HepG2 (cell line): ENCODE results near the gene CXCR5. TPM values are rescaled to one million over a fixed set of nuclear protein-coding genes. Genes with fewer than 3 reads are reported as not detected.
A peak's percentile ranks its signal among the peaks of the same experiment; 100 is the strongest.

ENCODE experiments used
- ATAC-seq: fragments of 200-7000 bp; cut with Tn5 transposase; 3 replicates; pipeline ENCODE4 v1.9.1; 2020; ENCODE audit warnings: mild to moderate bottlenecking, moderate library complexity
- BruUV-seq: library from RNA; stranded (reverse); fragments of 400-500 nt; replicated peaks from 2 replicates; lab custom pipeline; 2021; lab: Mats Ljungman, UMichigan
- CTCF ChIA-PET: fragments of 300-600 bp; formaldehyde crosslinking; extraction: SDS; loops from one replicate; lab custom pipeline; 2021; ENCODE audit warnings: low total read pairs, inconsistent platforms, low intra/inter-chr PET ratio; lab: Yijun Ruan, JAX
- POLR2A ChIA-PET: fragments of 350-600 bp; sonication (Branson Sonifier 250); formaldehyde crosslinking; loops from one replicate; lab custom pipeline; 2020; ENCODE audit warnings: antibody characterized with exemption, inconsistent platforms; lab: Yijun Ruan, JAX
- DNase-seq: peaks from one replicate; pipeline ENCODE4 v3.0.0-alpha.2; 2015; ENCODE audit warnings: low spot score
- FAIRE-seq: peaks from 3 replicates; lab custom pipeline; 2011; peaks lifted over from hg19 to GRCh38; lab: Jason Lieb, UNC
- H2AFZ ChIP-seq: one replicate; pipeline ENCODE4 v1.6.1; 2011; ENCODE audit warnings: low read length, inconsistent platforms
- H3K27ac ChIP-seq: fragments of 300-600 bp; 3 replicates; pipeline ENCODE4 v1.8.0; 2011; ENCODE audit warnings: mixed run types, mild to moderate bottlenecking, mixed read lengths, low read length, inconsistent platforms; ENCODE audit not compliant: insufficient read depth; ENCODE audit errors: extremely low read length
- H3K27me3 ChIP-seq, 2 experiments: fragments of 200-600 bp in 1 of 2; 2 replicates in 1 of 2; 3 replicates in 1 of 2; pipeline versions ENCODE4 v1.6.0 to v1.8.0; 2011; ENCODE audit warnings: low read length in 2 of 2, mild to moderate bottlenecking in 2 of 2, moderate library complexity in 2 of 2, inconsistent platforms in 1 of 2; ENCODE audit not compliant: insufficient read depth in 2 of 2, control insufficient read depth in 1 of 2
- H3K36me3 ChIP-seq, 2 experiments: fragments of 200-600 bp in 1 of 2; replicated peaks in 1 of 2; 2 replicates in 1 of 2; 3 replicates in 1 of 2; pipeline versions ENCODE4 v1.5.1 to v1.8.0; 2011; ENCODE audit warnings: low read length in 2 of 2, inconsistent platforms in 1 of 2; ENCODE audit not compliant: insufficient read depth in 2 of 2, control insufficient read depth in 1 of 2
- H3K4me1 ChIP-seq: 2 replicates; pipeline ENCODE4 v1.5.1; 2012; ENCODE audit warnings: low read length, inconsistent platforms; ENCODE audit not compliant: insufficient read depth
- H3K4me2 ChIP-seq: 2 replicates; pipeline ENCODE4 v1.6.0; 2011; ENCODE audit warnings: low read depth, low read length, inconsistent platforms
- H3K4me3 ChIP-seq, 3 experiments: fragments of 200-600 bp in 1 of 3; sonication (generic), shearing (Covaris generic) in 1 of 3; replicated peaks in 1 of 3; 2 replicates each; pipeline ENCODE4 v1.5.1; 2011 to 2016; ENCODE audit warnings: low read length in 3 of 3, inconsistent platforms in 2 of 3, low read depth in 2 of 3, mild to moderate bottlenecking in 2 of 3, control low read depth in 1 of 3, mixed read lengths in 1 of 3; ENCODE audit not compliant: insufficient read depth in 1 of 3
- H3K79me2 ChIP-seq: one replicate; pipeline ENCODE4 v1.6.1; 2011; ENCODE audit warnings: low read length, inconsistent platforms; ENCODE audit not compliant: insufficient read depth
- H3K9ac ChIP-seq: 2 replicates; pipeline ENCODE4 v1.6.0; 2011; ENCODE audit warnings: mild to moderate bottlenecking, low read depth, low read length, inconsistent platforms; ENCODE audit not compliant: insufficient read depth
- H3K9me3 ChIP-seq: 2 replicates; pipeline ENCODE4 v1.5.1; 2012; ENCODE audit warnings: mild to moderate bottlenecking, low read length
- H4K20me1 ChIP-seq: 2 replicates; pipeline ENCODE4 v1.6.0; 2011; ENCODE audit warnings: inconsistent platforms, mild to moderate bottlenecking, low read length, moderate library complexity; ENCODE audit not compliant: insufficient read depth
- HNRNPL ChIP-seq: fragments of 200-400 bp; formaldehyde crosslinking; IDR thresholded peaks from 2 replicates; pipeline ENCODE4 v1.6.1; 2017; ENCODE audit warnings: mild to moderate bottlenecking, low read depth, low read length
- ZC3H13 ChIP-seq: sonication (generic); formaldehyde crosslinking; IDR thresholded peaks from 2 replicates; pipeline ENCODE4 v1.8.1; 2023; ENCODE audit warnings: mild to moderate bottlenecking, missing genetic modification reagents, moderate library complexity
- ZNF709 ChIP-seq: sonication (generic); formaldehyde crosslinking; IDR thresholded peaks from 2 replicates; pipeline ENCODE4 v1.5.0; 2020; ENCODE audit warnings: mild to moderate bottlenecking, missing genetic modification reagents
- WGBS: methylation state at CpG from one replicate; pipeline ENCODE4 v1.1.6; 2017; ENCODE audit warnings: low lambda C conversion rate; 5-methylcytosine and 5-hydroxymethylcytosine counted together
- in situ Hi-C: cut with HindIII; loops from 2 replicates; pipeline ENCODE4 v1.10.0; 2017; ENCODE audit warnings: low pct_unique_long_range_greater_than_20kb; ENCODE audit not compliant: extremely low pct_ligation_motif_present
- intact Hi-C: fragments of 100-400 bp; cut with micrococcal nuclease; formaldehyde crosslinking; loops from one replicate; pipeline ENCODE4 v1.10.0; 2022; ENCODE audit not compliant: unreplicated experiment
- polyA plus RNA-seq, 8 experiments: library from polyadenylated mRNA; depleted of rRNA in 3 of 8; stranded (reverse) in 7 of 8; unstranded in 1 of 8; fragments of >200 nt; fragmentation: Illumina TruSeq in 4 of 8; extraction: Trizol in 4 of 8; gene quantifications; 2 replicates each; pipeline versions ENCODE4 v1.2.1 to v1.2.3, GENCODE V29; 2011 to 2016; ENCODE audit warnings: low read depth in 4 of 8, missing spikeins in 1 of 8, mixed read lengths in 1 of 8; ENCODE audit not compliant: insufficient read depth in 1 of 8
- total RNA-seq, 5 experiments: library from RNA; depleted of rRNA; stranded (reverse); fragments of >200 nt; fragmentation: Illumina TruSeq; extraction: Trizol; gene quantifications; 2 replicates each; pipeline ENCODE4 v1.2.3, GENCODE V29; 2016; ENCODE audit warnings: low read depth in 1 of 5
- TF ChIP-seq, protein P1 (sequence below): sonication (generic); formaldehyde crosslinking; IDR thresholded peaks from 2 replicates; pipeline ENCODE4 v1.5.1; 2020; ENCODE audit warnings: mild to moderate bottlenecking, missing genetic modification reagents, moderate library complexity

The CXCR5 gene
- total and polyA plus RNA-seq, 2 of the 13 experiments (the other 11 are each of a cell fraction or from before 2014, with no cell fraction given): not detected

DNA sequence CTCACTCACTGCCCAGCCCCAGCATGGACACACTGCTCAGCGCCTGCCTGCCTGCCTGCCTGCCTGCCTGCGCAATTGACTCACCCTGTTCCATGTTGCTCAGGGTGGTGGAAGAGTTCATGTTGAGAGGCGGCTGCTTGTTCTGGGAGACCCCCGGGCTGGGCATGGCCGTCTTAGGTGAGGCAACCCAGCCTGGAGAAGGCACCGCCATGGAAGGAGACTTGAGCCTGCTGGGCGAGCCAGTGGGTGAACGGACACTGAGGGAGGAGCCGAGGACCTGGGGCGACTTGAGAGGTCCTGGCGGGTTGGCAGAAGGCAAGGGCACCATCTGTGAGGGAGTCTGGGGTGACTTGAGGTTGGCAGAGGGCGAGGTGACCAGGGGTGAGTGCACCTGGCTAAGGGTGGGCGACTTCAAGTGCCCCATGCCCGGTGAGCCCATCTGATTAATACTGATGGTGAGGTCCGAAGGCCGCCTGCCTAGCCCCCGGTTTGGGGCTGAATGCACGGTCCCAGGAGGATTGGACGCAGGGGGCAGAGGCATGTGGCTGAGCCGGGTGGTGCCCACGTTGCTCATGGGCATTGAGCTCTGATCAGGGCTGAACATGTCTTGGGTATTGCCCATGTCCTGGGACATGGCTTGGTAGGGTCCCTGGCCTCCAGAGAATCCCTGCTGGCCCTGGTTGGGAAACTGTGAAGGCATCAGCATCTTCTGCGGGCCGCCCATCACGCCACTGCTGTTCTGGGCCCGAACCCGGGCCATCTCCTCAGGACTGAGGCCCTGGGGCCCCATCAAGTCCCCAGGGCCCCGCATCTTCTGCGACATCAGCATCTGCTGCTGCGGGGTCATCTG is 17.1 kb downstream of the CXCR5 start:
- no TSS peak for BruUV-seq
- no peaks in the 10 kb centered on the region for H3K79me2 ChIP-seq
- H3K4me2 ChIP-seq: no peak overlapping the region
- H3K9me3 ChIP-seq: no peaks in the 10 kb centered on the region
- DNase-seq (no peak), ATAC-seq (no peak), FAIRE-seq (no peak)
- no peak overlapping the region for H3K27ac ChIP-seq
- CTCF ChIA-PET: no interaction called here
- H3K27me3 ChIP-seq: no peaks in the 10 kb centered on the region
- peaks cover 25 to 32% of the 10 kb centered on the region in 2 experiments; a peak in 4 of 5 replicates for H3K36me3 ChIP-seq
- H4K20me1 ChIP-seq: no peaks in the 10 kb centered on the region
- no peak overlapping the region for H3K9ac ChIP-seq
- H3K4me3 ChIP-seq: no peak overlapping the region
- H2AFZ ChIP-seq: no peak overlapping the region
- WGBS: 97% methylated on average over 22 of the region's 29 CpGs
- intact Hi-C loops: no loop called here
- POLR2A ChIA-PET: no interaction called here
- TF ChIP-seq ZNF709 (CRISPR knock-in tag) (no peak), HNRNPL (0 out of 2 replicates have a peak, but pooled peaks have one; percentile 33), ZC3H13 (CRISPR knock-in tag) (peak; percentile 27; the same call in 1 of the 2 replicates)
- TF ChIP-seq, protein P1, sequence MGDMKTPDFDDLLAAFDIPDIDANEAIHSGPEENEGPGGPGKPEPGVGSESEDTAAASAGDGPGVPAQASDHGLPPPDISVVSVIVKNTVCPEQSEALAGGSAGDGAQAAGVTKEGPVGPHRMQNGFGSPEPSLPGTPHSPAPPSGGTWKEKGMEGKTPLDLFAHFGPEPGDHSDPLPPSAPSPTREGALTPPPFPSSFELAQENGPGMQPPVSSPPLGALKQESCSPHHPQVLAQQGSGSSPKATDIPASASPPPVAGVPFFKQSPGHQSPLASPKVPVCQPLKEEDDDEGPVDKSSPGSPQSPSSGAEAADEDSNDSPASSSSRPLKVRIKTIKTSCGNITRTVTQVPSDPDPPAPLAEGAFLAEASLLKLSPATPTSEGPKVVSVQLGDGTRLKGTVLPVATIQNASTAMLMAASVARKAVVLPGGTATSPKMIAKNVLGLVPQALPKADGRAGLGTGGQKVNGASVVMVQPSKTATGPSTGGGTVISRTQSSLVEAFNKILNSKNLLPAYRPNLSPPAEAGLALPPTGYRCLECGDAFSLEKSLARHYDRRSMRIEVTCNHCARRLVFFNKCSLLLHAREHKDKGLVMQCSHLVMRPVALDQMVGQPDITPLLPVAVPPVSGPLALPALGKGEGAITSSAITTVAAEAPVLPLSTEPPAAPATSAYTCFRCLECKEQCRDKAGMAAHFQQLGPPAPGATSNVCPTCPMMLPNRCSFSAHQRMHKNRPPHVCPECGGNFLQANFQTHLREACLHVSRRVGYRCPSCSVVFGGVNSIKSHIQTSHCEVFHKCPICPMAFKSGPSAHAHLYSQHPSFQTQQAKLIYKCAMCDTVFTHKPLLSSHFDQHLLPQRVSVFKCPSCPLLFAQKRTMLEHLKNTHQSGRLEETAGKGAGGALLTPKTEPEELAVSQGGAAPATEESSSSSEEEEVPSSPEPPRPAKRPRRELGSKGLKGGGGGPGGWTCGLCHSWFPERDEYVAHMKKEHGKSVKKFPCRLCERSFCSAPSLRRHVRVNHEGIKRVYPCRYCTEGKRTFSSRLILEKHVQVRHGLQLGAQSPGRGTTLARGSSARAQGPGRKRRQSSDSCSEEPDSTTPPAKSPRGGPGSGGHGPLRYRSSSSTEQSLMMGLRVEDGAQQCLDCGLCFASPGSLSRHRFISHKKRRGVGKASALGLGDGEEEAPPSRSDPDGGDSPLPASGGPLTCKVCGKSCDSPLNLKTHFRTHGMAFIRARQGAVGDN (CRISPR knock-in tag): 0 out of 2 replicates have a peak, but pooled peaks have one; percentile 1
- in situ Hi-C loops: no loop called here
- 0 out of 2 replicates have a peak, but pooled peaks cover 2% of the 10 kb centered on the region for H3K4me1 ChIP-seq
